Uterus (tissue), 2 donors: Measurements from ENCODE around the gene PRRT3.

Experiments used
- CTCF ChIP-seq, 4 experiments: fragments of 200-600 bp in 2 of 4; fragments of 450-650 bp in 2 of 4; sonication (generic) in 2 of 4; IDR thresholded peaks; one replicate each; pipeline ENCODE4 v1.5.1; 2016 to 2019; ENCODE audit warnings: antibody characterized with exemption in 4 of 4, mild to moderate bottlenecking in 2 of 4, moderate library complexity in 1 of 4
- POLR2A ChIP-seq, 2 donors: fragments of 450-650 bp; IDR thresholded peaks; one replicate each; pipeline ENCODE4 v1.6.1; 2016; ENCODE audit warnings: antibody characterized with exemption in 2 of 2, mild to moderate bottlenecking in 1 of 2, moderate library complexity in 1 of 2

- TF ChIP-seq CTCF (IDR thresholded peaks at IDR 0.05) (no peak), POLR2A (IDR thresholded peaks at IDR 0.05) (no peak)
Observed at GRCh38 chr3:9942934-9943690, 9.1 kb downstream of the PRRT3 start.
